WI38 (cell line): ENCODE measurements around the gene KLHL40.

Source experiments
- H3K4me3 ChIP-seq: 2 replicates; pipeline ENCODE4 v1.5.1; 2011; ENCODE audit warnings: low read depth, mild to moderate bottlenecking, control low read depth, low read length
- TF ChIP-seq, protein P1 (sequence below): IDR thresholded peaks from 2 replicates; pipeline ENCODE4 v1.5.1; 2012; ENCODE audit warnings: low read depth, mild to moderate bottlenecking, control low read depth, low read length

Gene KLHL40

GRCh38 chr3:42703695-42704025 lies 18.3 kb downstream of the KLHL40 start:
- TF ChIP-seq, protein P1, sequence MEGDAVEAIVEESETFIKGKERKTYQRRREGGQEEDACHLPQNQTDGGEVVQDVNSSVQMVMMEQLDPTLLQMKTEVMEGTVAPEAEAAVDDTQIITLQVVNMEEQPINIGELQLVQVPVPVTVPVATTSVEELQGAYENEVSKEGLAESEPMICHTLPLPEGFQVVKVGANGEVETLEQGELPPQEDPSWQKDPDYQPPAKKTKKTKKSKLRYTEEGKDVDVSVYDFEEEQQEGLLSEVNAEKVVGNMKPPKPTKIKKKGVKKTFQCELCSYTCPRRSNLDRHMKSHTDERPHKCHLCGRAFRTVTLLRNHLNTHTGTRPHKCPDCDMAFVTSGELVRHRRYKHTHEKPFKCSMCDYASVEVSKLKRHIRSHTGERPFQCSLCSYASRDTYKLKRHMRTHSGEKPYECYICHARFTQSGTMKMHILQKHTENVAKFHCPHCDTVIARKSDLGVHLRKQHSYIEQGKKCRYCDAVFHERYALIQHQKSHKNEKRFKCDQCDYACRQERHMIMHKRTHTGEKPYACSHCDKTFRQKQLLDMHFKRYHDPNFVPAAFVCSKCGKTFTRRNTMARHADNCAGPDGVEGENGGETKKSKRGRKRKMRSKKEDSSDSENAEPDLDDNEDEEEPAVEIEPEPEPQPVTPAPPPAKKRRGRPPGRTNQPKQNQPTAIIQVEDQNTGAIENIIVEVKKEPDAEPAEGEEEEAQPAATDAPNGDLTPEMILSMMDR: no peak
- no peak overlapping the region for H3K4me3 ChIP-seq

- no peak overlapping the region for H3K4me3 ChIP-seq
- TF ChIP-seq, protein P1: no peak
Measured at GRCh38 chr3:42704136-42704841, 19.0 kb downstream of the KLHL40 start.

DNA sequence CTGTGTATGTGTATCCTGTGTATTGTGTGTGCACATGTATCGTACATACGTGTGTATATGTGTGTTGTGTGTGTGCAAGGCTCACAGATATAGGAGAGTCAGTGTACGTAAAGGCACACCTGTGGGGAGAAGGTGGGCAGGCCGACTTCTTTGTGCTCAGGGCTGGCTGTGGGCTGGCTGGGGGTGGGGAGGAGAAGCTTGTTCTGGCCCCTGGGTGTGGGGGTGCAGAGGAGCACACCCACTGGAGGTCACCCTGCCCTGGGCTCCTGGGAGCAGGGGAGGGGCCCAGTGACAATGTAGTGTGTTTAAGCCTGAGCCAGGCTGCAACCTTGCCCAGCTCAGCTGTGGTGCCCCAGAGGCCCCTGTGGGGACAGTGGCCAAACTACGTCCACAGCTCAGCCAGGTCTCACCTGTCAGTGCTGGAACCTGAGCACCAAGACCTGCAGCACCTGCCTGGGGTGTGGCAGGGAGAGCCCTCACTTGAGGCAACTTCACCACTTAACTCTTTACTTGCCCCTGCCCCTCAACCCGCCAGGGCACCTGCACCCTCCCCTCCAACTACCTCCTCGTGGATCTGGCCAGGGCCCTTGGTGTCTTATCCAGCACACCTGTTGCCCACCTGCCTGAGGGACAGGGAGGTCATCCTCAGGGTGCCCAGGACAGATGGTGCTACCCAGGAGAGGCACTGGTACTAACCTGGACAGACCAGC lies 19.9 kb downstream of the KLHL40 start:
- H3K4me3 ChIP-seq: no peak overlapping the region
- TF ChIP-seq, protein P1: no peak

GRCh38 chr3:42705962-42706585 lies 20.7 kb downstream of the KLHL40 start:
- H3K4me3 ChIP-seq: no peak overlapping the region
- TF ChIP-seq, protein P1: no peak

GRCh38 chr3:42706721-42707619 lies 21.6 kb downstream of the KLHL40 start:
- TF ChIP-seq, protein P1: no peak
- no peak overlapping the region for H3K4me3 ChIP-seq

DNA sequence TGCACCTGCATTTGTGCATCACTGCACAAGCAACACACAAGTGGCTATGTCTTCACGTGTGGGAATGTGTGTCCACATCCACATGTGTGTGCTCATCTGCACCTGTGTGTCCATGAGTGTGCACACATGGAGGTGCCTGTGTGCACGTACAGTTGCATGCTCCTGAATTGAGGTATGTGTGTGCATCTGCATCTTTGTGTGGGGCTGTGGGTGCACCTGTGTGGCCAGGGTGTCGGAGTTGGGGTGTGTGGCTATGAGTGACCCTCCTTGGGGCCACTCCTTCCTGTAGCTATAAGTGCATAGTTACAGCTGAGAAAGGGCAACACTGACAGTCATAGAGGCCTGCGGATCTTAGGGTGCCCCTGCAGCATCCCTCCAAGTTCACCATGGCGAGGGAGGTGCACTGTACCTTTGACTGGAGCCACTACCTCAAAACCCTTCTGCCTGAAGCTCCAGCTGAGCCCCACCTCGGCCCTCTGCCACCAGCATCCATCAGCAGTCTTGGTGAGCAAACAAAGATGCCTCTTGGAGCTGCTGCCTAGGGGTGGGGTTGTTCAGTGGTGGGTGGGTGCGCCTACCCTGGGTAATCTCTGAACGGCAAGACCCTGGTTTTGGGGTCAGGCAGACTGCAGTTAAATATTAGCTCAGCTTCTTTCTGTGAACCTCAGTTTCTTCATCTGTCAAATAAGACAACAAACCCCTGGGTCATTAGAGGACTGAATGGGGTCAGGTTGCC lies 22.5 kb downstream of the KLHL40 start:
- no peak overlapping the region for H3K4me3 ChIP-seq
- TF ChIP-seq, protein P1: no peak
